H9 (cell line): ENCODE measurements around the gene DCLRE1C. TPM values are rescaled to one million over a fixed set of nuclear protein-coding genes. Genes with fewer than 3 reads are reported as not detected.

Source experiments
- DNase-seq: peaks from one replicate; pipeline ENCODE4 v3.0.0-alpha.2; 2017
- H2AFZ ChIP-seq: one replicate; pipeline ENCODE4 v1.6.1; 2013; ENCODE audit warnings: mild to moderate bottlenecking, low read length, control low read depth, moderate library complexity
- H2AK5ac ChIP-seq: 2 replicates; pipeline ENCODE4 v1.6.1; 2013; ENCODE audit warnings: low read length, control low read depth, mixed read lengths; ENCODE audit not compliant: insufficient read length
- H2BK120ac ChIP-seq: one replicate; pipeline ENCODE4 v1.6.1; 2013; ENCODE audit warnings: low read depth, mild to moderate bottlenecking, low read length, control low read depth, inconsistent platforms; ENCODE audit not compliant: poor library complexity, severe bottlenecking
- H2BK12ac ChIP-seq: 2 replicates; pipeline ENCODE4 v1.6.1; 2013; ENCODE audit warnings: low read length, control low read depth, mixed read lengths, low read depth; ENCODE audit not compliant: insufficient read length
- H2BK15ac ChIP-seq: 2 replicates; pipeline ENCODE4 v1.6.1; 2013; ENCODE audit warnings: low read depth, low read length, control low read depth
- H2BK20ac ChIP-seq: one replicate; pipeline ENCODE4 v1.6.1; 2013; ENCODE audit warnings: low read depth, mild to moderate bottlenecking, low read length, control low read depth, inconsistent platforms; ENCODE audit not compliant: poor library complexity, severe bottlenecking
- H2BK5ac ChIP-seq: 2 replicates; pipeline ENCODE4 v1.6.1; 2013; ENCODE audit warnings: low read length, control low read depth, mixed read lengths; ENCODE audit not compliant: insufficient read length
- H3K14ac ChIP-seq: 2 replicates; pipeline ENCODE4 v1.6.1; 2013; ENCODE audit warnings: low read length, control low read depth; ENCODE audit not compliant: insufficient read depth
- H3K18ac ChIP-seq: 2 replicates; pipeline ENCODE4 v1.6.1; 2013; ENCODE audit warnings: low read depth, mild to moderate bottlenecking, mixed read lengths, low read length, control low read depth; ENCODE audit not compliant: insufficient read length
- H3K23ac ChIP-seq: 2 replicates; pipeline ENCODE4 v1.6.1; 2013; ENCODE audit warnings: low read length, control low read depth, mixed read lengths, low read depth; ENCODE audit not compliant: insufficient read length
- H3K23me2 ChIP-seq: 2 replicates; pipeline ENCODE4 v1.6.1; 2013; ENCODE audit warnings: low read depth, mild to moderate bottlenecking, mixed read lengths, low read length, control low read depth; ENCODE audit not compliant: insufficient read length, poor library complexity, severe bottlenecking
- H3K27ac ChIP-seq: 2 replicates; pipeline ENCODE4 v1.5.1; 2013; ENCODE audit warnings: low read length, control low read depth, mixed read lengths, low read depth; ENCODE audit not compliant: insufficient read length
- H3K27me3 ChIP-seq: 2 replicates; pipeline ENCODE4 v1.6.1; 2013; ENCODE audit warnings: low read length, control low read depth, inconsistent platforms; ENCODE audit not compliant: insufficient read depth
- H3K4ac ChIP-seq: 2 replicates; pipeline ENCODE4 v1.6.1; 2013; ENCODE audit warnings: low read depth, mild to moderate bottlenecking, control low read depth, inconsistent platforms, low read length, moderate library complexity
- H3K4me1 ChIP-seq: 2 replicates; pipeline ENCODE4 v1.6.1; 2013; ENCODE audit warnings: low read length, control low read depth, inconsistent platforms; ENCODE audit not compliant: insufficient read depth
- H3K4me2 ChIP-seq: 2 replicates; pipeline ENCODE4 v1.6.1; 2013; ENCODE audit warnings: low read length, control low read depth, mixed read lengths; ENCODE audit not compliant: insufficient read length, insufficient read depth
- H3K56ac ChIP-seq: 2 replicates; pipeline ENCODE4 v1.6.1; 2013; ENCODE audit warnings: low read depth, mild to moderate bottlenecking, mixed read lengths, low read length, control low read depth; ENCODE audit not compliant: insufficient read length
- H3K79me1 ChIP-seq: 2 replicates; pipeline ENCODE4 v1.6.1; 2013; ENCODE audit warnings: low read depth, mild to moderate bottlenecking, moderate library complexity, low read length, control low read depth, inconsistent platforms; ENCODE audit not compliant: insufficient read depth, poor library complexity, severe bottlenecking
- H3K79me2 ChIP-seq: 2 replicates; pipeline ENCODE4 v1.6.1; 2013; ENCODE audit warnings: low read length, control low read depth, inconsistent platforms; ENCODE audit not compliant: insufficient read depth
- H3K9ac ChIP-seq: 2 replicates; pipeline ENCODE4 v1.6.1; 2013; ENCODE audit warnings: low read length, control low read depth, mixed read lengths; ENCODE audit not compliant: insufficient read length; ENCODE audit errors: extremely low read depth
- H3K9me3 ChIP-seq: one replicate; pipeline ENCODE4 v1.6.1; 2013; ENCODE audit warnings: low read depth, low read length, inconsistent platforms; ENCODE audit not compliant: control insufficient read depth
- H3T11ph ChIP-seq: one replicate; pipeline ENCODE4 v1.6.1; 2013; ENCODE audit warnings: mild to moderate bottlenecking, low read length, control low read depth, inconsistent platforms
- H4K20me1 ChIP-seq: one replicate; pipeline ENCODE4 v1.6.1; 2013; ENCODE audit not compliant: control insufficient read depth, insufficient read length, insufficient read depth
- H4K5ac ChIP-seq: 2 replicates; pipeline ENCODE4 v1.6.1; 2013; ENCODE audit warnings: low read depth, mild to moderate bottlenecking, mixed read lengths, low read length, control low read depth; ENCODE audit not compliant: insufficient read length
- H4K8ac ChIP-seq: replicated peaks from 2 replicates; pipeline ENCODE4 v1.6.1; 2013; ENCODE audit warnings: low read length, control low read depth, mixed read lengths, low read depth; ENCODE audit not compliant: insufficient read length
- H4K91ac ChIP-seq: 2 replicates; pipeline ENCODE4 v1.6.1; 2013; ENCODE audit warnings: low read depth, mild to moderate bottlenecking, moderate library complexity, mixed read lengths, low read length, control low read depth; ENCODE audit not compliant: insufficient read length
- H3K27ac Mint-ChIP-seq, 3 experiments: 2 replicates in 2 of 3; 3 replicates in 1 of 3; pipeline ENCODE4 v1.8.0; 2020 to 2021; ENCODE audit warnings: mixed read lengths in 3 of 3, mild to moderate bottlenecking in 1 of 3, moderate library complexity in 1 of 3
- H3K27me3 Mint-ChIP-seq: 2 replicates; pipeline ENCODE4 v1.8.0; 2021; ENCODE audit warnings: low read depth, mild to moderate bottlenecking, moderate library complexity, mixed read lengths
- H3K36me3 Mint-ChIP-seq, 3 experiments: 2 replicates in 2 of 3; 3 replicates in 1 of 3; pipeline ENCODE4 v1.8.0; 2020 to 2021; ENCODE audit warnings: low read depth in 3 of 3, mixed read lengths in 3 of 3; ENCODE audit not compliant: insufficient read depth in 1 of 3
- H3K4me1 Mint-ChIP-seq, 2 experiments: 2 replicates each; pipeline ENCODE4 v1.8.0; 2020; ENCODE audit warnings: mixed read lengths in 2 of 2
- H3K4me3 Mint-ChIP-seq, 2 experiments: 2 replicates in 1 of 2; 3 replicates in 1 of 2; pipeline ENCODE4 v1.8.0; 2020 to 2021; ENCODE audit warnings: mild to moderate bottlenecking in 2 of 2, mixed read lengths in 2 of 2, moderate library complexity in 1 of 2
- H3K9me3 Mint-ChIP-seq, 2 experiments: 2 replicates in 1 of 2; 3 replicates in 1 of 2; pipeline ENCODE4 v1.8.0; 2020; ENCODE audit warnings: mild to moderate bottlenecking in 2 of 2, mixed read lengths in 2 of 2, moderate library complexity in 1 of 2
- WGBS: extraction: QIAGEN DNeasy Blood & Tissue Kit; methylation state at CpG from one replicate; pipeline ENCODE4 v1.1.7; 2013; ENCODE audit warnings: missing lambda C conversion rate, low lambda C conversion rate, mixed read lengths; ENCODE audit not compliant: insufficient read length; ENCODE audit errors: extremely low coverage; 5-methylcytosine and 5-hydroxymethylcytosine counted together
- total RNA-seq: library from RNA; stranded (reverse); gene quantifications from 2 replicates; pipeline ENCODE4 v1.2.1, GENCODE V29; 2021
- TF ChIP-seq, protein P1 (sequence below): fragments of 200-600 bp; sonication (generic); conservative IDR thresholded peaks from 3 replicates; pipeline ENCODE4 v1.8.0; 2021; ENCODE audit warnings: antibody characterized with exemption, mild to moderate bottlenecking

Gene DCLRE1C
- total RNA-seq, 1 experiment from 2014 or later, result 15.2 TPM

DNA sequence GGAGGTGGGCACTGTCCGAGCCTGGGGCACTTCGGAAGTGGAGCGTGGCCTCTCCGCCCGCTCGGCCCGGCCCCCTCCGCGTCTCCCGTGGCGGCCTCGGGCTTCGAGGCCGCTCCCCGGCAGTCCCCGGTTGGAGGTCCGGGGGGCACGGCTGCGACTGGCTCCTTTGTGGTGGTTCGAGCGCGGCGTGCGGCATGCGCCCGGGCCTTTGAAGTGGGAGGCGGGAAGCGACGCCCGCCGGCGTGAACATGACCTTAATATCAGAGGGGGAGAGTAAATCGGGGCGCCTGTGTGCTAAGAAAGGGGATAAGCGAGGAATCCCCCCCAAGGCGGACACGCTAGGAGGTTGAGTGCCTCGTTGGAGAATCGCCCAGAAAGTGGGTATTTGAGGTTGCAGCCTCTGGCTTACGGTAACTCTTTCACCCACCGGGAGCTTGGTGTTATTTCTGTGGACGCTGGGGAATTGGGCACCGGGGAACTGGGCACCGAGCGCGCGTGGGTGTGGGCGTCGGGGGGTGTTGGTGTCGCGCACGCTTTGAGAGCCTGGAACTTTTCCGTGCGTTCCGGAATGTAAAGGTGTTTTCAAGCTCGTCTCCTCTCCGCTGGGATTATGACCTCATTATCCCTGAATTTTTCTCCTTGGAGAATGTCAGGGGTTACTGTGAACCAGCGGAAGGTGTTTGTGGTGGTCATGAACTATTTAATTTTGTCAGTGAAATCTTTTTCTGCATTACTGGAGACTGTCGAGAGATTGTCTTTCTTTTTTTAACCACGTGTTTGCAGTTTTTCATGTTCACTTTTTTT is 74.6 kb downstream of the DCLRE1C start:
- Histone ChIP-seq H3T11ph (no peak overlapping the region), H3K18ac (peak overlapping the region; percentile 21), H3K4me2 (peak overlapping the region; percentile 93), H3K27ac (no peak overlapping the region), H3K9me3 (no peaks in the 10 kb centered on the region), H3K14ac (peak overlapping the region; percentile 98), H3K9ac (peak overlapping the region; percentile 90), H4K20me1 (no peaks in the 10 kb centered on the region), H4K91ac (peak overlapping the region; percentile 78), H3K4ac (peak overlapping the region; percentile 45; the same call in 1 of the 2 replicates), H2BK5ac (no peak overlapping the region), H3K23me2 (peaks cover 4% of the 10 kb centered on the region), H3K4me1 (peaks cover 9% of the 10 kb centered on the region; the same call in 1 of the 2 replicates), H2AFZ (no peak overlapping the region), H3K27me3 (no peaks in the 10 kb centered on the region), H2BK120ac (no peak overlapping the region), H3K79me1 (no peaks in the 10 kb centered on the region), H4K5ac (no peak overlapping the region), H2AK5ac (no peak overlapping the region), H3K79me2 (peaks cover 33% of the 10 kb centered on the region; the same call in 1 of the 2 replicates), H2BK12ac (no peak overlapping the region), H4K8ac (no peak overlapping the region), H2BK15ac (no peak overlapping the region), H2BK20ac (no peak overlapping the region), H3K23ac (no peak overlapping the region), H3K56ac (no peak overlapping the region)
- Mint-ChIP-seq H3K27me3 (no peaks in the 10 kb centered on the region), H3K9me3 (no peaks in the 10 kb centered on the region; a peak in 1 of 5 replicates), H3K36me3 (peaks cover 15 to 21% (median 17%) of the 10 kb centered on the region in 3 experiments; a peak in 6 of 7 replicates), H3K4me1 (peaks cover 37 to 43% of the 10 kb centered on the region in 2 experiments), H3K27ac (peak overlapping the region; percentile 85 to 99 (median 98); a peak in 6 of 7 replicates), H3K4me3 (peak overlapping the region; percentile 99)
- TF ChIP-seq, protein P1, sequence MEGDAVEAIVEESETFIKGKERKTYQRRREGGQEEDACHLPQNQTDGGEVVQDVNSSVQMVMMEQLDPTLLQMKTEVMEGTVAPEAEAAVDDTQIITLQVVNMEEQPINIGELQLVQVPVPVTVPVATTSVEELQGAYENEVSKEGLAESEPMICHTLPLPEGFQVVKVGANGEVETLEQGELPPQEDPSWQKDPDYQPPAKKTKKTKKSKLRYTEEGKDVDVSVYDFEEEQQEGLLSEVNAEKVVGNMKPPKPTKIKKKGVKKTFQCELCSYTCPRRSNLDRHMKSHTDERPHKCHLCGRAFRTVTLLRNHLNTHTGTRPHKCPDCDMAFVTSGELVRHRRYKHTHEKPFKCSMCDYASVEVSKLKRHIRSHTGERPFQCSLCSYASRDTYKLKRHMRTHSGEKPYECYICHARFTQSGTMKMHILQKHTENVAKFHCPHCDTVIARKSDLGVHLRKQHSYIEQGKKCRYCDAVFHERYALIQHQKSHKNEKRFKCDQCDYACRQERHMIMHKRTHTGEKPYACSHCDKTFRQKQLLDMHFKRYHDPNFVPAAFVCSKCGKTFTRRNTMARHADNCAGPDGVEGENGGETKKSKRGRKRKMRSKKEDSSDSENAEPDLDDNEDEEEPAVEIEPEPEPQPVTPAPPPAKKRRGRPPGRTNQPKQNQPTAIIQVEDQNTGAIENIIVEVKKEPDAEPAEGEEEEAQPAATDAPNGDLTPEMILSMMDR, result no peak
- DNase-seq, result no peak
- no CpG with 5 or more reads among the region's 60 CpGs for WGBS
